Spleen (tissue), 11 donors: Measurements from ENCODE around the gene HSD11B1L. TPM values are rescaled to one million over a fixed set of nuclear protein-coding genes. Genes with fewer than 3 reads are reported as not detected.

Experiments used
- DNase-seq: peaks from one replicate; pipeline ENCODE4 v3.0.0-alpha.2; 2020
- H3K27ac ChIP-seq, 8 donors: fragments of 200-600 bp; sonication (generic) in 7 of 8; 1 replicate in 4 of 8; 2 replicates in 4 of 8; pipeline versions ENCODE4 v1.5.0 to v1.8.0; 2016 to 2021; ENCODE audit warnings: inconsistent platforms in 4 of 8, mild to moderate bottlenecking in 4 of 8, moderate library complexity in 1 of 8
- H3K27me3 ChIP-seq, 7 donors: fragments of 200-600 bp; sonication (generic) in 6 of 7; replicated peaks in 1 of 7; 1 replicate in 4 of 7; 2 replicates in 3 of 7; pipeline versions ENCODE4 v1.5.0 to v1.8.0; 2016 to 2021; ENCODE audit warnings: inconsistent platforms in 3 of 7, mild to moderate bottlenecking in 1 of 7
- H3K36me3 ChIP-seq, 6 donors: fragments of 200-600 bp; sonication (generic) in 5 of 6; 1 replicate in 4 of 6; 2 replicates in 2 of 6; pipeline versions ENCODE4 v1.5.0 to v1.8.0; 2016 to 2021; ENCODE audit warnings: inconsistent platforms in 2 of 6
- H3K4me1 ChIP-seq, 6 donors: fragments of 200-600 bp; sonication (generic) in 5 of 6; 1 replicate in 3 of 6; 2 replicates in 3 of 6; pipeline versions ENCODE4 v1.5.0 to v1.8.0; 2016 to 2021; ENCODE audit warnings: inconsistent platforms in 3 of 6
- H3K4me3 ChIP-seq, 8 donors: fragments of 200-600 bp; sonication (generic) in 7 of 8; 1 replicate in 4 of 8; 2 replicates in 4 of 8; pipeline versions ENCODE4 v1.5.0 to v1.8.0; 2016 to 2021; ENCODE audit warnings: inconsistent platforms in 4 of 8, mild to moderate bottlenecking in 4 of 8, moderate library complexity in 2 of 8
- H3K9me3 ChIP-seq, 8 donors: fragments of 200-600 bp; sonication (generic) in 7 of 8; 1 replicate in 4 of 8; 2 replicates in 4 of 8; pipeline versions ENCODE4 v1.5.0 to v1.8.0; 2016 to 2021; ENCODE audit warnings: inconsistent platforms in 4 of 8
- CTCF ChIP-seq, 11 experiments: fragments of 200-600 bp in 7 of 11; fragments of 450-650 bp in 4 of 11; sonication (generic) in 4 of 11; IDR thresholded peaks in 8 of 11; conservative IDR thresholded peaks in 3 of 11; 1 replicate in 7 of 11; 2 replicates in 4 of 11; pipeline versions ENCODE4 v1.4.0 to v1.8.0; 2016 to 2021; ENCODE audit warnings: antibody characterized with exemption in 11 of 11, inconsistent platforms in 4 of 11, mild to moderate bottlenecking in 1 of 11
- POLR2A ChIP-seq, 3 donors: fragments of 450-650 bp; IDR thresholded peaks; one replicate each; pipeline ENCODE4 v1.5.1; 2017; ENCODE audit warnings: antibody characterized with exemption in 3 of 3, mild to moderate bottlenecking in 1 of 3
- POLR2AphosphoS5 ChIP-seq, 3 donors: sonication (generic); formaldehyde crosslinking; IDR thresholded peaks; one replicate each; pipeline ENCODE4 v1.5.1; 2017; ENCODE audit warnings: antibody characterized with exemption in 3 of 3
- WGBS, 5 donors: extraction: QIAGEN DNeasy Blood & Tissue Kit in 3 of 5; methylation state at CpG; one replicate each; pipeline versions ENCODE4 v1.1.5 to v1.1.7; 2013 to 2018; 5-methylcytosine and 5-hydroxymethylcytosine counted together
- intact Hi-C: fragments of 100-400 bp; cut with DNase I; formaldehyde crosslinking; loops from one replicate; pipeline ENCODE4 v1.15.0; 2023; ENCODE audit warnings: low total_unique reads
- polyA plus RNA-seq, 3 donors: library from polyadenylated mRNA; stranded (reverse); fragments of 200-250 nt; gene quantifications; one replicate each; pipeline ENCODE4 v1.2.1, GENCODE V29; 2013
- total RNA-seq, 7 donors: library from RNA; depleted of rRNA in 3 of 7; stranded (reverse); fragments of >200 nt in 3 of 7; fragmentation: NEBNext Ultra II Directional in 4 of 7; extraction: Animal tissue kit (Norgen Biotek cat#: 25700) in 4 of 7; gene quantifications; one replicate each; pipeline versions ENCODE4 v1.1.0 to v1.2.1, GENCODE V29; 2016 to 2021
- donor health status: healthy with polysubstance abuse.
- donor health status: DM: no; HTN: no; CAD: no; lungs with moderate emphysema.
- donor health status: DM: no; HTN: no; CAD: no.
- donor health status: Bipolar disorder and iron deficiency.
- donor health status: healthy.
- donor health status: DM: no; HTN: no; CAD: no.
- donor health status: DM: yes; HTN: yes; CAD: no.

The HSD11B1L gene
- total and polyA plus RNA-seq, 10 donors: 1.9 to 8.8 (median 3.6) TPM

- peaks cover 0 to 11% (median 2%) of the 10 kb centered on the region in 6 donors for H3K4me1 ChIP-seq
- H3K36me3 ChIP-seq: peaks cover 3 to 91% (median 76%) of the 10 kb centered on the region in 6 donors
- no peaks in the 10 kb centered on the region for H3K27me3 ChIP-seq
- no peak overlapping the region for H3K27ac ChIP-seq
- TF ChIP-seq POLR2A (IDR thresholded peaks at IDR 0.05): no peak
- peak in 1 of 3 donors; percentile 36 for TF ChIP-seq POLR2AphosphoS5 (IDR thresholded peaks at IDR 0.05)
- 87 to 94% (median 92%) methylated on average over 25 of the region's 25 CpGs for WGBS, 5 donors
- no peak for DNase-seq
- H3K4me3 ChIP-seq: no peak overlapping the region
- intact Hi-C loops: no loop called here
- H3K9me3 ChIP-seq: no peaks in the 10 kb centered on the region
Observed at GRCh38 chr19:5711713-5712161, 30.9 kb downstream of the HSD11B1L start.

GRCh38 chr19:5713228-5713627 lies 32.4 kb downstream of the HSD11B1L start:
- Histone ChIP-seq H3K27ac (no peak overlapping the region), H3K4me3 (no peak overlapping the region), H3K27me3 (no peaks in the 10 kb centered on the region), H3K36me3 (peaks cover 3 to 89% (median 61%) of the 10 kb centered on the region in 6 donors), H3K9me3 (no peaks in the 10 kb centered on the region), H3K4me1 (peaks cover 6 to 26% (median 15%) of the 10 kb centered on the region in 6 donors)
- no peak for DNase-seq
- WGBS, 5 donors: 93 to 98% (median 94%) methylated on average over 9 of the region's 9 CpGs
- intact Hi-C loops: no loop called here
- TF ChIP-seq CTCF (IDR thresholded peaks at IDR 0.05 in 8 of 11, conservative IDR thresholded peaks at IDR 0.05 in 3 of 11) (no peak), POLR2AphosphoS5 (IDR thresholded peaks at IDR 0.05) (no peak), POLR2A (IDR thresholded peaks at IDR 0.05) (no peak)

- 90 to 96% (median 95%) methylated on average over 10 of the region's 10 CpGs for WGBS, 5 donors
- intact Hi-C loops: no loop called here
- no peak for TF ChIP-seq CTCF (IDR thresholded peaks at IDR 0.05 in 8 of 11, conservative IDR thresholded peaks at IDR 0.05 in 3 of 11)
- TF ChIP-seq POLR2AphosphoS5 (IDR thresholded peaks at IDR 0.05): no peak
- TF ChIP-seq POLR2A (IDR thresholded peaks at IDR 0.05): no peak
Observed at GRCh38 chr19:5714816-5715215, 34.0 kb downstream of the HSD11B1L start.

GRCh38 chr19:5717215-5717935 lies 36.5 kb downstream of the HSD11B1L start:
- 80 to 90% (median 84%) methylated on average over 8 of the region's 8 CpGs for WGBS, 5 donors
- Histone ChIP-seq H3K9me3 (no peaks in the 10 kb centered on the region), H3K27ac (no peak overlapping the region), H3K27me3 (no peaks in the 10 kb centered on the region), H3K4me1 (peaks cover 18 to 52% (median 37%) of the 10 kb centered on the region in 6 donors), H3K4me3 (no peak overlapping the region), H3K36me3 (peaks cover 0 to 48% (median 21%) of the 10 kb centered on the region in 6 donors)
- TF ChIP-seq POLR2AphosphoS5 (IDR thresholded peaks at IDR 0.05) (no peak), CTCF (IDR thresholded peaks at IDR 0.05 in 8 of 11, conservative IDR thresholded peaks at IDR 0.05 in 3 of 11) (no peak), POLR2A (IDR thresholded peaks at IDR 0.05) (no peak)
- no peak for DNase-seq
- intact Hi-C loops: no loop called here

More at GRCh38 chr19:5714816-5715215, 34.0 kb downstream of the HSD11B1L start:
- H3K27ac ChIP-seq: no peak overlapping the region
- no peaks in the 10 kb centered on the region for H3K9me3 ChIP-seq
- no peak for DNase-seq
- no peak overlapping the region for H3K4me3 ChIP-seq
- peaks cover 3 to 73% (median 46%) of the 10 kb centered on the region in 6 donors for H3K36me3 ChIP-seq
- no peaks in the 10 kb centered on the region for H3K27me3 ChIP-seq
- peaks cover 18 to 41% (median 30%) of the 10 kb centered on the region in 6 donors for H3K4me1 ChIP-seq
